ENCODE data around the gene EXTL2. TPM values are rescaled to one million over a fixed set of nuclear protein-coding genes. Genes with fewer than 3 reads are reported as not detected.

EXTL2 gene
- total and polyA plus RNA-seq, 9 of the 15 experiments (the other 6 are each of a cell fraction or from before 2014, with no cell fraction given): 8.5 to 40.7 (median 26.0) TPM

DNA sequence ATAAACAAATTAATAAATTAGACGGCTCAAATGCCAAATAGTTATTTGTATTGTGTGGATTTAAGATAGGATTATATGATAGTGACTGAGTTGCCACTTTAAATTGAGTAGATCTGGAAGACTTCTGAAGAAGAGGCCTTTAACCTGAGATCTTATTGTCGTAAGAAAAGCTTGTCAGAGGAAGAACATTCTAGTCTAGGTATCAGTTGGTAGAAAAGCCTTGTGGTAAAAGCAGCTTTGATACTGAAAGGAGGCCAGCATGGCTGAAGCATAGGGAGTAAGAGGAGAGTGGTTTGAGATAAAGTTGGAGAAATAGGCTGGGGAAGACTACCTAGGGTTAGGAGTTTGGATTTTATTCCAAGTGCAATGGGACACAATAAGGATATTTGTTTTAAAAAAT lies 30.3 kb upstream of the EXTL2 start (continued):
- TF ChIP-seq, protein P1, sequence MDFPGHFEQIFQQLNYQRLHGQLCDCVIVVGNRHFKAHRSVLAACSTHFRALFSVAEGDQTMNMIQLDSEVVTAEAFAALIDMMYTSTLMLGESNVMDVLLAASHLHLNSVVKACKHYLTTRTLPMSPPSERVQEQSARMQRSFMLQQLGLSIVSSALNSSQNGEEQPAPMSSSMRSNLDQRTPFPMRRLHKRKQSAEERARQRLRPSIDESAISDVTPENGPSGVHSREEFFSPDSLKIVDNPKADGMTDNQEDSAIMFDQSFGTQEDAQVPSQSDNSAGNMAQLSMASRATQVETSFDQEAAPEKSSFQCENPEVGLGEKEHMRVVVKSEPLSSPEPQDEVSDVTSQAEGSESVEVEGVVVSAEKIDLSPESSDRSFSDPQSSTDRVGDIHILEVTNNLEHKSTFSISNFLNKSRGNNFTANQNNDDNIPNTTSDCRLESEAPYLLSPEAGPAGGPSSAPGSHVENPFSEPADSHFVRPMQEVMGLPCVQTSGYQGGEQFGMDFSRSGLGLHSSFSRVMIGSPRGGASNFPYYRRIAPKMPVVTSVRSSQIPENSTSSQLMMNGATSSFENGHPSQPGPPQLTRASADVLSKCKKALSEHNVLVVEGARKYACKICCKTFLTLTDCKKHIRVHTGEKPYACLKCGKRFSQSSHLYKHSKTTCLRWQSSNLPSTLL (IDR thresholded peaks at IDR 0.05): no peak
- TF ChIP-seq MECOM (CRISPR knock-in tag; IDR thresholded peaks at IDR 0.05) (no peak), ZBTB17 (CRISPR knock-in tag; IDR thresholded peaks at IDR 0.05) (no peak), MYBL2 (IDR thresholded peaks at IDR 0.05; ENCODE audit: low read depth) (no peak), MYBL2 (CRISPR knock-in tag; IDR thresholded peaks at IDR 0.05; ENCODE audit: borderline replicate concordance) (no peak), ZKSCAN8 (CRISPR knock-in tag; IDR thresholded peaks at IDR 0.05) (no peak)
- TF ChIP-seq, protein P2, sequence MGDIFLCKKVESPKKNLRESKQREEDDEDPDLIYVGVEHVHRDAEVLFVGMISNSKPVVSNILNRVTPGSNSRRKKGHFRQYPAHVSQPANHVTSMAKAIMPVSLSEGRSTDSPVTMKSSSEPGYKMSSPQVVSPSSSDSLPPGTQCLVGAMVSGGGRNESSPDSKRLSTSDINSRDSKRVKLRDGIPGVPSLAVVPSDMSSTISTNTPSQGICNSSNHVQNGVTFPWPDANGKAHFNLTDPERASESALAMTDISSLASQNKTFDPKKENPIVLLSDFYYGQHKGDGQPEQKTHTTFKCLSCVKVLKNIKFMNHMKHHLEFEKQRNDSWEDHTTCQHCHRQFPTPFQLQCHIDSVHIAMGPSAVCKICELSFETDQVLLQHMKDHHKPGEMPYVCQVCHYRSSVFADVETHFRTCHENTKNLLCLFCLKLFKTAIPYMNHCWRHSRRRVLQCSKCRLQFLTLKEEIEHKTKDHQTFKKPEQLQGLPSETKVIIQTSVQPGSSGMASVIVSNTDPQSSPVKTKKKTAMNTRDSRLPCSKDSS (IDR thresholded peaks at IDR 0.05; ENCODE audit: low read depth, partially characterized antibody): no peak
- TF ChIP-seq, protein P3, sequence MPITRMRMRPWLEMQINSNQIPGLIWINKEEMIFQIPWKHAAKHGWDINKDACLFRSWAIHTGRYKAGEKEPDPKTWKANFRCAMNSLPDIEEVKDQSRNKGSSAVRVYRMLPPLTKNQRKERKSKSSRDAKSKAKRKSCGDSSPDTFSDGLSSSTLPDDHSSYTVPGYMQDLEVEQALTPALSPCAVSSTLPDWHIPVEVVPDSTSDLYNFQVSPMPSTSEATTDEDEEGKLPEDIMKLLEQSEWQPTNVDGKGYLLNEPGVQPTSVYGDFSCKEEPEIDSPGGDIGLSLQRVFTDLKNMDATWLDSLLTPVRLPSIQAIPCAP (CRISPR knock-in tag; IDR thresholded peaks at IDR 0.05; ENCODE audit: borderline replicate concordance): no peak
